Measurements from ENCODE around the gene MYO16.

DNA sequence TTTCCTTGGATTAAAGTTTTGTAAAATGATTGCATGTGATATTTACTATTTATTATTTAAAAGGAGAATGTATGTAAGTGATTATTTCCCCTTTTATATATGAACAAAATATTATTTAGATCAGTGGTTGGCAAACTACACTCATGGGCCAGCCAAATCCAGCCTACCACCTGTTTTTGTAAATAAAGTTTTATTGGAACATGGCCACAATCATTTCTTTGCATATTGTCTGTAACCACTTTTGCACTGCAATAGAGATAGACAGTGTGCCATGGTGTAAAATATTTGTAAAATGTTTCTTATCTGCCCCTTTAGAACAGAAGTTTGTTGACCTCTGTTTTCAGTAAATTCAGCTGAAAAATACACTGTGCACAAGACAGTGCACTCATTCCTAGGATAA is 426.4 kb downstream of the MYO16 start:
- TF ChIP-seq, protein P1, sequence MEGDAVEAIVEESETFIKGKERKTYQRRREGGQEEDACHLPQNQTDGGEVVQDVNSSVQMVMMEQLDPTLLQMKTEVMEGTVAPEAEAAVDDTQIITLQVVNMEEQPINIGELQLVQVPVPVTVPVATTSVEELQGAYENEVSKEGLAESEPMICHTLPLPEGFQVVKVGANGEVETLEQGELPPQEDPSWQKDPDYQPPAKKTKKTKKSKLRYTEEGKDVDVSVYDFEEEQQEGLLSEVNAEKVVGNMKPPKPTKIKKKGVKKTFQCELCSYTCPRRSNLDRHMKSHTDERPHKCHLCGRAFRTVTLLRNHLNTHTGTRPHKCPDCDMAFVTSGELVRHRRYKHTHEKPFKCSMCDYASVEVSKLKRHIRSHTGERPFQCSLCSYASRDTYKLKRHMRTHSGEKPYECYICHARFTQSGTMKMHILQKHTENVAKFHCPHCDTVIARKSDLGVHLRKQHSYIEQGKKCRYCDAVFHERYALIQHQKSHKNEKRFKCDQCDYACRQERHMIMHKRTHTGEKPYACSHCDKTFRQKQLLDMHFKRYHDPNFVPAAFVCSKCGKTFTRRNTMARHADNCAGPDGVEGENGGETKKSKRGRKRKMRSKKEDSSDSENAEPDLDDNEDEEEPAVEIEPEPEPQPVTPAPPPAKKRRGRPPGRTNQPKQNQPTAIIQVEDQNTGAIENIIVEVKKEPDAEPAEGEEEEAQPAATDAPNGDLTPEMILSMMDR (conservative IDR thresholded peaks at IDR 0.05 in 1 of 2, IDR thresholded peaks at IDR 0.05 in 1 of 2; ENCODE audit: low read depth in 1 of 2, low read length in 2 of 2), result no peak
- TF ChIP-seq EZH2 (IDR thresholded peaks at IDR 0.05; ENCODE audit: low read length, missing control alignments), result no peak
